Measurements from ENCODE around the gene TMEM87B.

The TMEM87B gene, protein sequence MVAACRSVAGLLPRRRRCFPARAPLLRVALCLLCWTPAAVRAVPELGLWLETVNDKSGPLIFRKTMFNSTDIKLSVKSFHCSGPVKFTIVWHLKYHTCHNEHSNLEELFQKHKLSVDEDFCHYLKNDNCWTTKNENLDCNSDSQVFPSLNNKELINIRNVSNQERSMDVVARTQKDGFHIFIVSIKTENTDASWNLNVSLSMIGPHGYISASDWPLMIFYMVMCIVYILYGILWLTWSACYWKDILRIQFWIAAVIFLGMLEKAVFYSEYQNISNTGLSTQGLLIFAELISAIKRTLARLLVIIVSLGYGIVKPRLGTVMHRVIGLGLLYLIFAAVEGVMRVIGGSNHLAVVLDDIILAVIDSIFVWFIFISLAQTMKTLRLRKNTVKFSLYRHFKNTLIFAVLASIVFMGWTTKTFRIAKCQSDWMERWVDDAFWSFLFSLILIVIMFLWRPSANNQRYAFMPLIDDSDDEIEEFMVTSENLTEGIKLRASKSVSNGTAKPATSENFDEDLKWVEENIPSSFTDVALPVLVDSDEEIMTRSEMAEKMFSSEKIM

DNA sequence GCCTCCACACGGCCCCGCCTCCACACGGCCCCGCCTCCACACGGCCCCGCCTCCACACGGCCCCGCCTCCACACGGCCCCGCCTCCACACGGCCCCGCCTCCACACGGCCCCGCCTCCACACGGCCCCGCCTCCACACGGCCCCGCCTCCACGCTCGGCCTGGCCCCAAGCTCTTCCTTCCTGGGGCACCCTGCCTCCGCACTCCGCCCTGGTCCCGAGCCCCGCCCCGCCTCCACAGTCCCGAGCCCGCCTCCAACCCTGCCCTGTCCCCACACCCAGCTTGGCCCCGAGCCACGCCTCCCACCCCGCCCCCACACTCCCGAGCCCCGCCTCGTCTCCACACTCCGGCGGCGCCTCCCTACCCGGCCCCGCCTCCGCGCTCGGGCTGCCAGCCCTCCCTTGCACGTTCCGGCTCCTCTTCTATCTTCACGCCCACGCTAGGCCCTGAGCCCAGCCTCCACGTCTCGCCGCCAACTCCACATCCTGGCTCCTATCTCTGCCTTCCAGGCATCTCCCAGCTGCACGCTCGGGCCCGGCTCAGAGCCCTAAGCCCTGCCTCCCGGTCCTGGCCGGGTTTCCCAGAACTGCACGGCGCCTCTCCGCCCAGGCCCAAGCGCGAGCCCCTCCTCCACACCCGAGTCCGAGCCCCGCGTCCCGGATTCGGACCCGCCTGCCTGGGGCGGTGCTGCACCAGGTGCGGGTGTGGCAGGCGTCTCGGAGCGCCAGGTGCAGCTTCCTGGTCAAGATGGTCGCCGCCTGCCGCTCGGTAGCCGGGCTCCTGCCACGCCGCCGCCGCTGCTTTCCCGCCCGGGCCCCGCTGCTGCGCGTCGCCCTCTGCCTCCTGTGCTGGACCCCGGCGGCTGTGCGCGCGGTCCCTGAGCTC lies at the start of gene TMEM87B:
TMEM87B (plus strand) TSS at position 423 of the 883 bp plus-strand sequence; CDS start at position 746, 323 bp downstream.
- DNase-seq (ENCODE audit: low read depth, low spot score) = no peak

GRCh38 chr2:112005406-112006075 lies 49.5 kb upstream of the TMEM87B start:
- DNase-seq (ENCODE audit: low read depth, low spot score) = no peak

DNA sequence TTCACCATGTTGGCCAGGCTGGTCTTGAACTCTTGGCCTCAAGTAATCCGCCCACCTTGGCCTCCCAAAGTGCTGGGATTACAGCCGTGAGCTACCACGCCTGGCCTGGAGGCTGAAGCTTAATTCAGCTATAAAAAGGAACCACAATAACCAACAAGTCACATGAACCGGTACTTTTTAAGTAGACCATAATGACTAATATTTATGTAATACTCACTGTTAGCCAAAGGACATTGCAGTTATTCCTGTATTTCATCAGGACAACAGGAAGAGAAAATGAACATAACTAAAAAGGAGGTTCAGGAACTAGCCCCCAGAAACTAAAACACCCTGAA lies 49.0 kb upstream of the TMEM87B start:
- no peak for DNase-seq (ENCODE audit: low read depth, low spot score)

- no peak for DNase-seq (ENCODE audit: low read depth, low spot score)
These were observed 47.6 kb upstream of the TMEM87B start for GRCh38 chr2:112007493-112007892.

DNA sequence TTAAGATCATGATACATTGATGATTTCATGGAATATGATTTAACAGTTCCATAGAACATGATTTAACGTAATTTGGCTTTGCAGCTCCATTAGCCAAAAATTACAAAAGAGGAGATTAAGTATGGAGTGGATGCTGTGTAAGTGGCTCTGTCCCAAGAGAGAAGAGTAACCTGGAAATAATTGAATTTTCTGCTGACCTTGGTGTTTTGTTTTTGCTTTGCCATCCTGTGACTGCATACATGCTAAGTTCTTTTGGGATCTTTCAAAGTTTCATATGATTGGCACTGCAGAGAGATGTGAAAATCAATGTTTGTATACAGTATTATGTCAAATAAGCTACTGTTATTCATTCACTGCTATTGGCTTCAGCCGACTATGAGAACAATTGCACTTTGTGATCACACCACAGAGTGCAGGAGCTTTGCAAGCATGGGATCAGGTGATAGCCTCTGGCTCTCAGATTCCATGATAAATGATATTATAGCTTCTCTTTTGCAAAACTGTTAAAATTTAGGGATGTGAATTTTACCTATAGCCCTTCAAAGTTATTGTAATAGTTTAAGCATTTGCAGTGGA lies 46.1 kb upstream of the TMEM87B start:
- DNase-seq (ENCODE audit: low read depth, low spot score) = no peak

DNA sequence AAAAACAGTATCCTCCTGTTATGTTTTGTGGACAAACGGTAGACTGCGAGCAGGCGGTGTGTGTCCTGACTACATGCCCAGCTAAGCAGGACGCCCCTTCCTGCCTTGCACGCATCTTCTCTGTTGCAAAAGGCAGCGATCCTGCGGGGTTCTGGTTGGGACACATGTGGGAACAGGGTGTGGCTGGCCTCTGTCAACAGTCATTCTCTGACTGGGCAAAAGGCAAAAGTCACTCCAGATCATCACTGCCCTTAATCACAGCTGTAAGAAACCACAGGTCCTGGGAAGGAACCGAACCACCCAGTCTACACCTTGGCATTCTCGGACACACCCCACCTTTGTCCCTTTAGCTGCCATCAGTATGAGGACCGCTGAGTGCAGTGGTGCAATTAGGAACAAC lies 44.3 kb upstream of the TMEM87B start:
- DNase-seq (ENCODE audit: low read depth, low spot score) = no peak

GRCh38 chr2:112012556-112012955 lies 42.5 kb upstream of the TMEM87B start:
- no peak for DNase-seq (ENCODE audit: low read depth, low spot score)

DNA sequence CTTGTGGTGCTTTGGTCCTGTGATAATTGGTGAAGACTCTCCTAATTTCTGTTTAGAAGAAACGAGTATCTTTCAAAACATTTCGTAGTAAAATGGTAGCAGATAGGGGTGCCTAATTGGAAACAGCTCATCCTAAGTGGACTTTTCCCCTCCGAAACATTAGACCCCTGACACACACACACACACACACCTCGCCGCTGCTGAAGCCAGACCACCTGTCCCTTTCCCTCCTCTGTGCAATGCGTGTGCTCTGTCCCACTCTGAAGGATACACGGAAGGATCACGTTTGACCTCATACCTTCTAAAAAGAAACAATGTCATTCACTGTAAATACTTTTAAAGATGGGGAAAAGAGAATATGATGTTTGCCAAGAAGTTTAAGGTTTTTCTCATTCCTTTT lies 36.2 kb upstream of the TMEM87B start:
- no peak for DNase-seq (ENCODE audit: low read depth, low spot score)

- DNase-seq (ENCODE audit: low read depth, low spot score) = no peak
These were observed 35.5 kb upstream of the TMEM87B start for GRCh38 chr2:112019569-112019982.

- no peak for DNase-seq (ENCODE audit: low read depth, low spot score)
These were observed 34.5 kb upstream of the TMEM87B start for GRCh38 chr2:112020561-112020960.

GRCh38 chr2:112021290-112021689 lies 33.8 kb upstream of the TMEM87B start:
- no peak for DNase-seq (ENCODE audit: low read depth, low spot score)

GRCh38 chr2:112021781-112022231 lies 33.3 kb upstream of the TMEM87B start:
- DNase-seq (ENCODE audit: low read depth, low spot score) = no peak

DNA sequence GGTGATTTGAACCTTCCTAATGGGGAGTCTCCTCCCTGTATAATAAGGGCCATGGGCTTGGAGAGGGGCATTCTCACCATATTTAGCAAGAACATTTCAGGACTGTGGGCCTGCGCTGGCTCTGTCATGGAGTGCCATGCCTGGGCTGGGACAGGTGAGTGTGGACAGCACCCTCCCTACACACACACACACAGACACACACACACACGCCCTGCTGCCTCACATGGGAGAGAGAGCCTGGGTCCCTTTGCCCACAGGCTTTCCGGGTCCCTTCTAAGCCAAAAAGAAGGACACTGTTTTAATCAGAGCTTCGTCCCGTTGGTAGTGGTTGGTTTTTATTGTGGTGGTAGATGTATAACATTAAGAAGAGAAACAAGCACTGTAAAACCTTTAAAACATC lies 31.4 kb upstream of the TMEM87B start:
- DNase-seq (ENCODE audit: low read depth, low spot score) = no peak

DNA sequence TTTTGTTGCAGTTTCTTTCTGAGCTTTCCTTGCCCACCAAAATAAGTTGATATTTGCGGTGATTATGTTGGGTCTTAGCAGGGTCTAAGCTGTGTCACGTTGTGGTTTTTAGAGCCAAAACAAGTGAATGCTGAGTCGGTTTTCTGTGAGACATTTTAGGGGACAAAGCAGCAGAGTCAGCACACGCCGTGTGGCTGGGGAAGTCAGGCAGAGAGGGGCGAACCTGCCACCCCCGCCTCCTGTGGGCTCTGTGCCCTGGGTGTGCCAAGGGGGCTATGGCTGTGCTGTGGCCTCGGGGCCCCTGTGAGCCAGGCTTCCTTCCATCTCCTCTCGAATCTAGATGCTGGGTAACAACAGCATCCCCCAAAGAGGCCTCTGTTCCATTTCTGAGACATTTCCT lies 30.8 kb upstream of the TMEM87B start:
- DNase-seq (ENCODE audit: low read depth, low spot score) = no peak

GRCh38 chr2:112024896-112025491 lies 30.1 kb upstream of the TMEM87B start:
- no peak for DNase-seq (ENCODE audit: low read depth, low spot score)

DNA sequence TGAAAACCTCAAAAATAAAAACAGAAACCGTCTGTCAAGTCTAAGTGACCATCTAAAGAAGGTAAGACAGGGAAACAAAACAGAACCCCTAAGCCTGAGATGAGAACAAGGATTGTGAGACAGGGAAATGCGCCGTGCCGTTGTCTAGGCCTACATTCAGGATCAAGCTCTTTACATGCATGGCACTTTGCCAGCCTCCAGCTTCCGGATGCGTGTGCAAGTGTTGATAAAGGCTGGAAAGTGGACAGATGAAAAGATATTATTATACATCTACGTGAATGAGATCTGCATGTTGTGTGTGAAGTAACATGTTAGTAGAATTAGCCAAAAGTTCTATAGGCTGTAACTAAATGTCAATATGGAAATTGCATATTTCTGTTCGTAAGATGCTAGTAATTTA lies 28.6 kb upstream of the TMEM87B start:
- no peak for DNase-seq (ENCODE audit: low read depth, low spot score)

- DNase-seq (ENCODE audit: low read depth, low spot score) = no peak
These were observed 27.3 kb upstream of the TMEM87B start for GRCh38 chr2:112027767-112028166.

- no peak for DNase-seq (ENCODE audit: low read depth, low spot score)
These were observed 25.9 kb upstream of the TMEM87B start for GRCh38 chr2:112029164-112029563.

DNA sequence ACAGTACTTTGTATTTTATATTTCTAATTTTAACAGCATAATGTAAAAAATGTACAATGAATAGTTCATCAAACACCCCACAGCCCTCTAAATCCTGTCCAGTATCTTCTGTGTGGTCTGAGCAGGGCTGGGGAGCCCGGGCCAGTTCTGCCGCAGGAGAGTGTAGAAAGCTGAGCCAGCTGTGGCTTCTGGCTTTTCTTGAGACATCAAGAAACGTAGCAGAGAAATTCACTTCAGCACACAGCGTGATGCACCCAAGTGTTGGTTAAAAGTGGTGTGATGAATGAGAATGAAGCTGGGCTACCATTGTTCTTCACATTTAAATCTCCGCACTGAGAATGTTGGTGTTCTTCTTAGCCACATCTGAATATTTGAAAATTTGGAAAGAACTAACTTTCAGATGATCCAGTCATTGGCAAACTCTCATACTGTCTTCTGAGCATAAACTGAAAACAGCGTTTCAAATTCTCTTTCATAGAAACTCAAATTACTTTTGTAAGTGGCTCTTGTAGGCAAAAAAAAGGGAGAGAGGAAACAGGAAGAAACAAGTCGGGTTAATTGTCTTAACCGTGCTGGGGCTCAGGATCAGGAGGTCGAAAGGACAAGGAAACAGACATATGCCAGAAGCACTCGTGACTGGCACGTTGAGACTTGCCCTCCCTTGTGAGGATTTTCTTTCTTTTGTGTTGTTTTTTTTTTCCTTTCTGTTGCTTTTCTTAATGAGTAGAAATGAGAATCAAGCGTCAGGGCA lies 23.4 kb upstream of the TMEM87B start:
- no peak for DNase-seq (ENCODE audit: low read depth, low spot score)

DNA sequence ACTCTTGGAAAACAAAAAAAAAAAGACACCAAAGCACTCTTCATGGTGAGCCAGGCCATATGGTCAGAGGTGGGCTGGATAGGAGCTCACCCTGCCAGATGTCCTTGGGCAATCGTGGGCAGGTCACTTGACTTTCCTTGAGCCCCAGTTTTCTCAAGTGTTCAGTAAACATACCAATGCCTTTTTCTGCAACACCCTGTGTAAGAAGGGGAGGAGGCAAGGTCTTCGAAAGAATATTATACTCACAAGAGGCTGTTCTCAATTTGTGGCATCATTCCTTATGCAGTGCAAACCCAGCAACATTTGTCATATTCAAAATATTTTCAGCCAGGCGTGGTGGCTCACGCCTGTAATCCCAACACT lies 22.9 kb upstream of the TMEM87B start:
- no peak for DNase-seq (ENCODE audit: low read depth, low spot score)
